ENCODE results near the gene PFDN4.

The PFDN4 gene

GRCh38 chr20:54203281-54203680 is 4.6 kb upstream of the PFDN4 start:
- WGBS (ENCODE audit: insufficient coverage), result no CpG with 5 or more reads among the region's 5 CpGs
- no peaks in the 10 kb centered on the region for H3K36me3 ChIP-seq (ENCODE audit: control insufficient read depth in 4 of 4, insufficient read depth in 4 of 4, low read length in 3 of 4)
- DNase-seq, result peak in 1 of 3 donors; percentile 28
- no peak overlapping the region for H3K27ac ChIP-seq (ENCODE audit: insufficient read depth in 1 of 2, low read depth in 1 of 2, low read length in 2 of 2, poor library complexity in 1 of 2, severe bottlenecking in 2 of 2)
- CTCF ChIA-PET, result interaction anchor here (1.2 to 12.7 kb wide), 3 partner anchors 99 to 270 kb away, joined by 3 to 183 read pairs (median 3); no protein-coding TSS in a partner anchor
- POLR2A ChIA-PET, result no interaction called here
- no peaks in the 10 kb centered on the region for H3K9me3 ChIP-seq (ENCODE audit: control extremely low read depth in 1 of 5, control insufficient read depth in 4 of 5, insufficient read depth in 2 of 5, low read depth in 1 of 5, low read length in 4 of 5)
- peaks cover 0 to 13% (median 5%) of the 10 kb centered on the region in 4 experiments for H3K4me1 ChIP-seq (ENCODE audit: control extremely low read depth in 1 of 4, control insufficient read depth in 4 of 4, insufficient read depth in 4 of 4, low read length in 3 of 4)
- no peak overlapping the region for H3K4me3 ChIP-seq (ENCODE audit: control insufficient read depth in 1 of 7, extremely low read depth in 1 of 7, insufficient read depth in 4 of 7, low read depth in 2 of 7, low read length in 6 of 7)
- no peaks in the 10 kb centered on the region for H3K27me3 ChIP-seq (replicated peaks in 2 of 5; ENCODE audit: control insufficient read depth in 4 of 5, insufficient read depth in 5 of 5, low read length in 4 of 5)

GRCh38 chr20:54204063-54204462 is 3.8 kb upstream of the PFDN4 start:
- Histone ChIP-seq H3K36me3 (ENCODE audit: control insufficient read depth in 4 of 4, insufficient read depth in 4 of 4, low read length in 3 of 4) (no peaks in the 10 kb centered on the region), H3K27ac (ENCODE audit: insufficient read depth in 1 of 2, low read depth in 1 of 2, low read length in 2 of 2, poor library complexity in 1 of 2, severe bottlenecking in 2 of 2) (no peak overlapping the region), H3K4me3 (ENCODE audit: control insufficient read depth in 1 of 7, extremely low read depth in 1 of 7, insufficient read depth in 4 of 7, low read depth in 2 of 7, low read length in 6 of 7) (no peak overlapping the region), H3K9me3 (ENCODE audit: control extremely low read depth in 1 of 5, control insufficient read depth in 4 of 5, insufficient read depth in 2 of 5, low read depth in 1 of 5, low read length in 4 of 5) (no peaks in the 10 kb centered on the region), H3K4me1 (ENCODE audit: control extremely low read depth in 1 of 4, control insufficient read depth in 4 of 4, insufficient read depth in 4 of 4, low read length in 3 of 4) (peaks cover 5 to 19% (median 12%) of the 10 kb centered on the region in 4 experiments), H3K27me3 (replicated peaks in 2 of 5; ENCODE audit: control insufficient read depth in 4 of 5, insufficient read depth in 5 of 5, low read length in 4 of 5) (no peaks in the 10 kb centered on the region)
- no peak for DNase-seq
- ChIA-PET CTCF (interaction anchor here (1.2 to 12.7 kb wide), 3 partner anchors 100 to 271 kb away, joined by 3 to 183 read pairs (median 3); no protein-coding TSS in a partner anchor), POLR2A (no interaction called here)
- 96% methylated on average over 6 of the region's 6 CpGs for WGBS (ENCODE audit: insufficient coverage)

GRCh38 chr20:54204481-54204880 is 3.4 kb upstream of the PFDN4 start:
- H3K9me3 ChIP-seq (ENCODE audit: control extremely low read depth in 1 of 5, control insufficient read depth in 4 of 5, insufficient read depth in 2 of 5, low read depth in 1 of 5, low read length in 4 of 5), result no peaks in the 10 kb centered on the region
- H3K4me1 ChIP-seq (ENCODE audit: control extremely low read depth in 1 of 4, control insufficient read depth in 4 of 4, insufficient read depth in 4 of 4, low read length in 3 of 4), result peaks cover 6 to 23% (median 16%) of the 10 kb centered on the region in 4 experiments
- CTCF ChIA-PET, result interaction anchor here (2.1 to 12.7 kb wide), 2 partner anchors 101 to 109 kb away, joined by 13 to 183 read pairs; no protein-coding TSS in a partner anchor
- no peaks in the 10 kb centered on the region for H3K36me3 ChIP-seq (ENCODE audit: control insufficient read depth in 4 of 4, insufficient read depth in 4 of 4, low read length in 3 of 4)
- DNase-seq, result no peak
- no peak overlapping the region for H3K4me3 ChIP-seq (ENCODE audit: control insufficient read depth in 1 of 7, extremely low read depth in 1 of 7, insufficient read depth in 4 of 7, low read depth in 2 of 7, low read length in 6 of 7)
- 92% methylated on average over 2 of the region's 5 CpGs for WGBS (ENCODE audit: insufficient coverage)
- POLR2A ChIA-PET, result no interaction called here
- no peak overlapping the region for H3K27ac ChIP-seq (ENCODE audit: insufficient read depth in 1 of 2, low read depth in 1 of 2, low read length in 2 of 2, poor library complexity in 1 of 2, severe bottlenecking in 2 of 2)
- no peaks in the 10 kb centered on the region for H3K27me3 ChIP-seq (replicated peaks in 2 of 5; ENCODE audit: control insufficient read depth in 4 of 5, insufficient read depth in 5 of 5, low read length in 4 of 5)

GRCh38 chr20:54205450-54205849 is 2.4 kb upstream of the PFDN4 start:
- CTCF ChIA-PET, result interaction anchor here (0.9 to 12.7 kb wide), 4 partner anchors 9 to 110 kb away, joined by 3 to 183 read pairs (median 8); no protein-coding TSS in a partner anchor
- H3K4me3 ChIP-seq (ENCODE audit: control insufficient read depth in 1 of 7, extremely low read depth in 1 of 7, insufficient read depth in 4 of 7, low read depth in 2 of 7, low read length in 6 of 7), result no peak overlapping the region
- no peaks in the 10 kb centered on the region for H3K27me3 ChIP-seq (replicated peaks in 2 of 5; ENCODE audit: control insufficient read depth in 4 of 5, insufficient read depth in 5 of 5, low read length in 4 of 5)
- peaks cover 6 to 27% (median 19%) of the 10 kb centered on the region in 4 experiments for H3K4me1 ChIP-seq (ENCODE audit: control extremely low read depth in 1 of 4, control insufficient read depth in 4 of 4, insufficient read depth in 4 of 4, low read length in 3 of 4)
- 94% methylated on average over 2 of the region's 8 CpGs for WGBS (ENCODE audit: insufficient coverage)
- no peaks in the 10 kb centered on the region for H3K9me3 ChIP-seq (ENCODE audit: control extremely low read depth in 1 of 5, control insufficient read depth in 4 of 5, insufficient read depth in 2 of 5, low read depth in 1 of 5, low read length in 4 of 5)
- H3K36me3 ChIP-seq (ENCODE audit: control insufficient read depth in 4 of 4, insufficient read depth in 4 of 4, low read length in 3 of 4), result peaks cover 0 to 3% (median 0%) of the 10 kb centered on the region in 4 experiments
- no peak for DNase-seq
- POLR2A ChIA-PET, result no interaction called here
- H3K27ac ChIP-seq (ENCODE audit: insufficient read depth in 1 of 2, low read depth in 1 of 2, low read length in 2 of 2, poor library complexity in 1 of 2, severe bottlenecking in 2 of 2), result no peak overlapping the region

- no peaks in the 10 kb centered on the region for H3K9me3 ChIP-seq (ENCODE audit: control extremely low read depth in 1 of 5, control insufficient read depth in 4 of 5, insufficient read depth in 2 of 5, low read depth in 1 of 5, low read length in 4 of 5)
- WGBS (ENCODE audit: insufficient coverage), result 78% methylated on average over 4 of the region's 7 CpGs
- ChIA-PET CTCF (interaction anchor here (0.6 to 12.7 kb wide), 10 partner anchors 8 to 440 kb away, joined by 3 to 183 read pairs (median 4); no protein-coding TSS in a partner anchor), POLR2A (interaction anchor here (0.6 kb wide), 2 partner anchors 108 to 110 kb away, joined by 3 read pairs; no protein-coding TSS in a partner anchor)
- peak overlapping the region in 5 of 7 experiments; percentile 86 to 100 (median 92) for H3K4me3 ChIP-seq (ENCODE audit: control insufficient read depth in 1 of 7, extremely low read depth in 1 of 7, insufficient read depth in 4 of 7, low read depth in 2 of 7, low read length in 6 of 7)
- H3K27ac ChIP-seq (ENCODE audit: insufficient read depth in 1 of 2, low read depth in 1 of 2, low read length in 2 of 2, poor library complexity in 1 of 2, severe bottlenecking in 2 of 2), result peak overlapping the region; percentile 100
- DNase-seq, result no peak
- no peaks in the 10 kb centered on the region for H3K27me3 ChIP-seq (replicated peaks in 2 of 5; ENCODE audit: control insufficient read depth in 4 of 5, insufficient read depth in 5 of 5, low read length in 4 of 5)
- peaks cover 0 to 5% (median 0%) of the 10 kb centered on the region in 4 experiments for H3K36me3 ChIP-seq (ENCODE audit: control insufficient read depth in 4 of 4, insufficient read depth in 4 of 4, low read length in 3 of 4)
- H3K4me1 ChIP-seq (ENCODE audit: control extremely low read depth in 1 of 4, control insufficient read depth in 4 of 4, insufficient read depth in 4 of 4, low read length in 3 of 4), result peaks cover 6 to 27% (median 20%) of the 10 kb centered on the region in 4 experiments
Measured at GRCh38 chr20:54207053-54207742, 689 bp upstream of the PFDN4 start.

- Histone ChIP-seq H3K9me3 (ENCODE audit: control extremely low read depth in 1 of 5, control insufficient read depth in 4 of 5, insufficient read depth in 2 of 5, low read depth in 1 of 5, low read length in 4 of 5) (no peaks in the 10 kb centered on the region), H3K27ac (ENCODE audit: insufficient read depth in 1 of 2, low read depth in 1 of 2, low read length in 2 of 2, poor library complexity in 1 of 2, severe bottlenecking in 2 of 2) (peak overlapping the region; percentile 100), H3K36me3 (ENCODE audit: control insufficient read depth in 4 of 4, insufficient read depth in 4 of 4, low read length in 3 of 4) (peaks cover 0 to 9% (median 0%) of the 10 kb centered on the region in 4 experiments), H3K27me3 (replicated peaks in 2 of 5; ENCODE audit: control insufficient read depth in 4 of 5, insufficient read depth in 5 of 5, low read length in 4 of 5) (no peaks in the 10 kb centered on the region), H3K4me3 (ENCODE audit: control insufficient read depth in 1 of 7, extremely low read depth in 1 of 7, insufficient read depth in 4 of 7, low read depth in 2 of 7, low read length in 6 of 7) (peak overlapping the region; percentile 86 to 100 (median 92)), H3K4me1 (ENCODE audit: control extremely low read depth in 1 of 4, control insufficient read depth in 4 of 4, insufficient read depth in 4 of 4, low read length in 3 of 4) (peaks cover 6 to 24% (median 19%) of the 10 kb centered on the region in 4 experiments)
- peak in 2 of 3 donors; percentile 36 to 57 for DNase-seq
- CTCF ChIA-PET, result interaction anchor here (0.6 to 12.7 kb wide), 10 partner anchors 9 to 459 kb away, joined by 3 to 183 read pairs (median 4); no protein-coding TSS in a partner anchor
- WGBS (ENCODE audit: insufficient coverage), result 9% methylated on average over 14 of the region's 15 CpGs
- POLR2A ChIA-PET, result no interaction called here
Measured at GRCh38 chr20:54208548-54209176, 775 bp downstream of the PFDN4 start.

Measured in common myeloid progenitor, CD34-positive (primary cell).